Measurements from ENCODE around the gene PDP2.

The PDP2 gene, protein sequence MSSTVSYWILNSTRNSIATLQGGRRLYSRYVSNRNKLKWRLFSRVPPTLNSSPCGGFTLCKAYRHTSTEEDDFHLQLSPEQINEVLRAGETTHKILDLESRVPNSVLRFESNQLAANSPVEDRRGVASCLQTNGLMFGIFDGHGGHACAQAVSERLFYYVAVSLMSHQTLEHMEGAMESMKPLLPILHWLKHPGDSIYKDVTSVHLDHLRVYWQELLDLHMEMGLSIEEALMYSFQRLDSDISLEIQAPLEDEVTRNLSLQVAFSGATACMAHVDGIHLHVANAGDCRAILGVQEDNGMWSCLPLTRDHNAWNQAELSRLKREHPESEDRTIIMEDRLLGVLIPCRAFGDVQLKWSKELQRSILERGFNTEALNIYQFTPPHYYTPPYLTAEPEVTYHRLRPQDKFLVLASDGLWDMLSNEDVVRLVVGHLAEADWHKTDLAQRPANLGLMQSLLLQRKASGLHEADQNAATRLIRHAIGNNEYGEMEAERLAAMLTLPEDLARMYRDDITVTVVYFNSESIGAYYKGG

GRCh38 chr16:66880288-66881013, at the start of gene PDP2:
Gene PDP2 (plus strand): TSS chr16:66880515. CDS start chr16:66884285, 3,770 bp downstream.
- peak; percentile 82 for DNase-seq

GRCh38 chr16:66832190-66832589, 48.1 kb upstream of the PDP2 start:
- DNase-seq, result no peak

DNA sequence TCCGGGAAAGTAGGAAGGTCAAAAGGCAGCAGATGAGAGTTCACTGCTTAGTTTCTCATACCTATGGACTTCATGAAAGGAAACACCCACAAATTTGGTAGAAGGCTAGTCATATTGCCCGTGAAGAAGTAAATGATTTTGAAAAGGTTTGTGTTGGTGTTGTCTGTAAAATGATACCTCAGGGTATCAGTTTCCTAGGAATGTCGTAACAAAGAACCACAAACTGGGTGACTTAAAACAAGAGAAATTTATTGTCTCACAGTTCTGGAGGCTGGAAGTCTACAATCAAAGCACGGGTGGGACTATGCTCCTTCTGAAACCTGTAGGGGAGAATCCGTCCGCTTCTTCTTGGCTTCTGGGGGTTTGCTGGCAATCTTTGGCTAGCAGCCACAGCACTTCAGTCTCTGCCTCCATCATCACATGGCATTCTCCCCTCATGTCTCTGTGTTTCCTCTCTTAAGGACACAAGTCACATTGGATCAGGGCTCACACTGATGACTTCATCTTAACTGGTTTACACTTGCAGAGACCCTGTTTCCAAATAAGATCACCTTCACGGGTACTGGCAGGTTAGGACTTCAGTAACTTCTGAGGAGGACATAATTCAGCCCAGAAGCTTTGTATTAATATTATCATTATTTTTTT, 47.5 kb upstream of the PDP2 start:
- no peak for DNase-seq

DNA sequence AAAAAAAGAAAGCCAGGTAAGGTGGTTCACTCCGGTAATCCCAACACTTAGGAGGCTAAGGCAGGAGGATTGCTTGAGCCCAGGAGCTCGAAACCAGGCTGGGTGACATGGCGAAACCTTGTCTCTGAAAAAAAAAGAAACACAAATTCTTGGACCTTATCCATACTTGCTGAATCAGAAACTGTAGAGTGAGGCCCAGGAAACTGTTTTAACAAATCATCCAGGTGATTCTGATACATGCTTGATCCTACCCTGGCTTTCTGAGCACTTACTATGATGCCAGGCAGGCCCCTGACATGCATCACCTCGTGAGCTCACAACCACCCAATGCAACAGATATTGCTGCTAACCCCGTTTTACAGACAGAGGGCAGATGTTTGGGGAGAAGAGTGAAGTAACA, 45.6 kb upstream of the PDP2 start:
- DNase-seq, result no peak

DNA sequence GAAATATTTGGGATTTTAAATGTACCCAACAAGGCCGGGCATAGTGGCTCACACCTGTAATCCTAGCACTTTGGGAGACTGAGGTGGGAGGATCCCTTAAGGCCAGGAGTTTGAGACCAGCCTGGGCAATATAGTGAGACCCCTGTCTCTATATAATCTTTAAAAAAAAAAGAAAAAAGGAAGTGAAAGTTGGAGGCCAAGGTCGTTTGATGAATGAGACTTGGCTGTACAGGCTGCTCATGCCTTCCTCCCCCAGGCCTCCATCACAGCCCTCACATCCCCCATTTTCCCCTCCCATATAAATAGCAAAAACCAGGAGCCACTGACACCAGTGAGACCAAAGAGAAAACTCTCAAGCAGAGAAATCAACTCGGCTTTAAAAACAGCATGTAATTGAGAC, 39.4 kb upstream of the PDP2 start:
- no peak for DNase-seq

DNA sequence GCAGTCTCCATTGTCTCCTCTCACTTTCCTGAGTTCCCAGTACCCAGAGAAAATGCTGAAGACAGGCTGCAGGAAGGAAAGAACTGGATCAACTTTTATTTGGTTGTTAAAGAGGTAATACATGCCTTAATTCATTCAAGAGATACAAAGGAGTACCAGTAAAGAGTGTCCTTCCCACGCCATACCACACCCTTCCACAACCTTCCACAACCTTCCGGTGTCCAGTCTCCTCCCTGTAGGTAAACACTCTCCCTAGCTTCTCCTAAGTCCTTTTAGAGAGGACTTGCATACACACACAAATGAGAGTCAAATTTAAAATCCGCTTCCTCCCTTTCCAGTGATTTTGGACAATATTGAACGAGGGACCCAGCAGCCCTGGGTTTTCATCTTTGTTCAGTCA, 38.9 kb upstream of the PDP2 start:
- no peak for DNase-seq

- no peak for DNase-seq
These were observed 37.5 kb upstream of the PDP2 start for GRCh38 chr16:66842765-66843164.

GRCh38 chr16:66843191-66843590, 37.1 kb upstream of the PDP2 start:
- DNase-seq, result no peak

DNA sequence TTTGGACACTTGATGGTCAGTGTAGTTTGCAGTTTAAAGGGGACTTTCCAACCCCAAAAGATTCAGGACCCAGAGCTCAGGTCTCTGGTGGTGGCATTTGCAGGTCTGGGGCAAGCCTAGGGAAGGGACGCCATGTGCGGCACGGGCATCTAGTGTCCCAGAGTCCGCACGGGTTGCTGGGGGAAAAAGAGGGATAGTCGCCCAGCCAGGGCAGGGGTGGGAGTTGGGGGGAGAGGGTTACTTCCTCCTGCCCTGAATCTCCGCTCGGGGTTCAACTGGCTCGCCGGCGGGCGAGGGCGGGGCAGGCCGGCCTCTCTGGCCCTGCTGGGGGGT, 36.3 kb upstream of the PDP2 start:
- no peak for DNase-seq

DNA sequence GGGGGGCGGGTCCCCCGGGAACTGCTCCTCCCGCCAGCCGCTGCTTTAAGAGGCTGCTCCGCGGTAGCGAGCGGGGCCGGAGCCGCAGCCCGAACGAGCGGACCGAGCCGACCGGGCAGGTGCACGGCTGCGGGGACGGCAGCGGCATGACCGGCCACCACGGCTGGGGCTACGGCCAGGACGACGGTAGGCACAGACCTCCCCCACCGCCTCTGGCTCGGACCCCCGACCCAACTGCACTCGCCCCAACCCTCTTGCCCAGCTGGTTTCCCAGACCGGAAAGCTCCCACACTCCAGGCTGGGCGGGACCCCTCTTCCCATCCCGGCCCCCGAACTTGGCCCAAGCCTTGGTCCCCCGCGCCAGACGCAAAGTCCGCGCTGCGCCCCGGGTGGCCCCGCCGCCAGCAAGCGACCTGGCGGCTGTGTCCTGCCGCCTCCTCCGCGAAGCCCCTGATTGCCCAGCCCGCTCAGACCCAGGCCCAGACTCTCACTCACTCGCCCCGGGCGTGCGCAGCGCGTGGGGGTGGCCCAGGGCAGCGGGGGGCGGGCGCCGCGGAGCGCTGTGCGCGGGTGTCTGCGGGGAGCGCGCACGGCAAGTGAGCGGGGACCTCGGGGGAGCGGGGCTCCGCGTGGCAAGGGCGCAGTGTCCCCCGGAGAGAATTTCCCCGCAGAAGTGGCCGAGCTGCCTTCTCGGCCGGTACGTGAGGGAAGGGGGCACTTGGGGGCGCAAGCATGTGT, 35.8 kb upstream of the PDP2 start, which contains the start of gene CA7:
CA7 (plus strand) TSS at position 73 of the 738 bp plus-strand sequence; CDS start at position 147, 74 bp downstream.
- DNase-seq, result no peak

DNA sequence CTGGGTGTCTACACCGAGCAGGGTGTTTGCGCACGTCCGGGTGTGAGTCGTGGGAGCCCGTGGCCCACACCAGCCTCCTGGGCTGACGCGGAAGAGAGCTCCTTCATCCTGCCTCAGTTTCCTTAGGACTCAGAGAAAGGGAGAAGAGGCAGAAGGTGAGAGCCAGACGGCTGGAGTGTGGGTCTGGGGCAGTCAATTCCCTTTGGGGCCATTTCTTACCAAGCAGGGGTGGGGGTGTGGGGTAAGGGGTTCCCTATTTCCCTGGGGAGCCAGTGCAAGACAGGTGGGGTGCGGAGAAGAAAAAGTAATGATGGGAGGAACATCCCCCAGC, 35.3 kb upstream of the PDP2 start:
- no peak for DNase-seq

DNA sequence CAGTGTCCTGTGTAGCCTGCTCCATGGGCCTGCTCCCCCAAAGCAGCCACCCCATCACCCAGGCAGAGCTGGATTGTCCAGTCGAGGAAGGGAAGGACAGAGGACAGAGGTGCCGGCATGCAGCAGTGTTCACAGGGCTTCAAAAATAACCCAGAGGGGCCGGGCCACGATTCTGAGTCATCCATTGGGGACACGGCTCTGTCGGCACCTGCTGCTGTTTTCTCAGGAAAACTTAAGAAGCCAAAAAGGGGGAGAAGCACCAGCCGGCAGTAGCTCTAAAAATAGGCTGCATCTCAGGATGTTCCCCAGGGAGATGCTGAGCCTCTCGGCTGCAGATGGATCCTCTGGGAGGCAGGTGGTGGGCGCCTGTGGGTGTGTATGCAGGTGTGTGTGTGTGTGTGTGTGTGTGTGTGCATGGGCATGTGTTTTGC, 34.5 kb upstream of the PDP2 start:
- DNase-seq, result no peak

GRCh38 chr16:66846266-66846665, 34.0 kb upstream of the PDP2 start:
- no peak for DNase-seq

- DNase-seq, result no peak
These were observed 33.5 kb upstream of the PDP2 start for GRCh38 chr16:66846831-66847230.

- no peak for DNase-seq
These were observed 32.7 kb upstream of the PDP2 start for GRCh38 chr16:66847533-66848067.

- no peak for DNase-seq
These were observed 32.1 kb upstream of the PDP2 start for GRCh38 chr16:66848172-66848571.

GRCh38 chr16:66849021-66849420, 31.3 kb upstream of the PDP2 start:
- no peak for DNase-seq

DNA sequence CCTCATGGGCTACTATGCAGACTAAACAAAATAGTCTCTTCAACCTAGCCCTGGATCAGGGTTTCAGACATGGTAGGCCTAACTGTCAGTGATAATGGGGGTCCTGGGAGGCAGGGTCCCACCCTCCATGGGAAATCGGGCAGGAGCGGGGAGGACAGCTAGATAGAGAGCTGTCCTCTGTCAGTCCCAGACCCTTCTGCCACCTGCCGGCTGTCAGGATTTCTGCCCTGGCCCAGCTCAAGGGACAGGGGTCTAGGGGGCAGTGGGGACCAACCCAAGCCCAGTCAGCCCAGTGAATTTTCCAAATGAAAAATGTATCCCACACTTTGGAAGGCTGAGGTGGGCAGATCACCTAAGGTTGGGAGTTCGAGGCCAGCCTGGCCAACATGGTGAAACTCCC, 30.8 kb upstream of the PDP2 start:
- DNase-seq, result no peak

DNA sequence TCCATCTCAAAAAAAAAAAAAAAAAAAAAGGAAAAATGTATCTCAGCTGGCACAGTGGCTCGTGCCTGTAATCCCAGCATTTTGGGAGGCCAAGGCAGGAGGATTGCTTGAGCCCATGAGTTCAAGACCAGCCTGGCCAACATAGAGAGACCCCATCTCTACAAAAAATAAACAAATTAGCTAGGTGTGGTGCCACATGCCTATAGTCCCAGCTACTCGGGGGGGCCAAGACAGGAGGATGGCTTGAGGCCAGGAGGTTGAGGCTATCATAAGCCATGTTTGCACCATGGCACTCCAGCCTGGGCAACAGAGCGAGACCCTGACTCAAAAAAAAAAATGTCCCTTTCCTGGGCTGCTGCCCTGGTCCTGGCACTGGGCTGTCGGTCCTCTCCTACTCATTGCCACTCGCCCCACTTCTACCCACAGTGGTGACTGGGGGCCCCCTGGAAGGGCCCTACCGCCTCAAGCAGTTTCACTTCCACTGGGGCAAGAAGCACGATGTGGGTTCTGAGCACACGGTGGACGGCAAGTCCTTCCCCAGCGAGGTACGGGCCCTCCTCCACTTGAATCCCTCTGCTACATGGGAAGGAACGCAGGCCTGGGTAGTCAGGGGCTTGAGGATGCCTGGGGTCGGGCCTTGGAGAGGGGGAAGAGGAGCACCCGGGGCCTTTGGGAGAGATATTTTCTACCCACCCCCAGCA, 30.1 kb upstream of the PDP2 start:
- no peak for DNase-seq

- DNase-seq, result no peak
These were observed 28.9 kb upstream of the PDP2 start for GRCh38 chr16:66851166-66851964.
